DLD1 (cell line): ENCODE data around the gene IL6ST.
"Not testable (repeated sequence)": the region's sequence is repeated elsewhere in the genome, so short reads cannot be mapped to it uniquely, and the experiment has no call there.

Source experiments
- in situ Hi-C: cut with HindIII; loops from 2 replicates; pipeline ENCODE4 v1.10.0; 2017; ENCODE audit warnings: low sequenced_read_pairs

IL6ST gene

GRCh38 chr5:55973296-55973695 lies 21.5 kb downstream of the IL6ST start:
- in situ Hi-C loops, result no loop called here

- in situ Hi-C loops, result no loop called here
Observed at GRCh38 chr5:55969956-55970355, 24.8 kb downstream of the IL6ST start.

GRCh38 chr5:55966284-55966683 lies 28.5 kb downstream of the IL6ST start:
- in situ Hi-C loops, result no loop called here

GRCh38 chr5:55965525-55965924 lies 29.2 kb downstream of the IL6ST start:
- in situ Hi-C loops, result no loop called here

- in situ Hi-C loops, result no loop called here
Observed at GRCh38 chr5:55960779-55961178, 34.0 kb downstream of the IL6ST start.

- in situ Hi-C loops, result no loop called here
Observed at GRCh38 chr5:55959208-55959607, 35.6 kb downstream of the IL6ST start.

GRCh38 chr5:55941154-55941553 lies 53.6 kb downstream of the IL6ST start:
- in situ Hi-C loops, result not testable (repeated sequence)

- in situ Hi-C loops, result not testable (repeated sequence)
Observed at GRCh38 chr5:55937598-55937997, 57.2 kb downstream of the IL6ST start.

- in situ Hi-C loops, result no loop called here
Observed at GRCh38 chr5:55936100-55936693, 58.6 kb downstream of the IL6ST start.

GRCh38 chr5:55935371-55935770 lies 59.4 kb downstream of the IL6ST start:
- in situ Hi-C loops, result no loop called here

GRCh38 chr5:55934720-55935119 lies 60.0 kb downstream of the IL6ST start:
- in situ Hi-C loops, result no loop called here

- in situ Hi-C loops, result no loop called here
Observed at GRCh38 chr5:55934115-55934613, 60.6 kb downstream of the IL6ST start.

- in situ Hi-C loops, result no loop called here
Observed at GRCh38 chr5:55933377-55934114, 61.2 kb downstream of the IL6ST start.

- in situ Hi-C loops, result no loop called here
Observed at GRCh38 chr5:55932700-55933099, 62.1 kb downstream of the IL6ST start.

GRCh38 chr5:55929020-55929799 lies 65.6 kb downstream of the IL6ST start:
- in situ Hi-C loops, result no loop called here

GRCh38 chr5:55927861-55928655 lies 66.7 kb downstream of the IL6ST start:
- in situ Hi-C loops, result no loop called here

- in situ Hi-C loops, result no loop called here
Observed at GRCh38 chr5:55926476-55926875, 68.3 kb downstream of the IL6ST start.

- in situ Hi-C loops, result no loop called here
Observed at GRCh38 chr5:55925712-55926111, 69.1 kb downstream of the IL6ST start.

GRCh38 chr5:55925181-55925580 lies 69.6 kb downstream of the IL6ST start:
- in situ Hi-C loops, result no loop called here

GRCh38 chr5:55924744-55925143 lies 70.0 kb downstream of the IL6ST start:
- in situ Hi-C loops, result no loop called here
